Endodermal cell (in vitro differentiated cells): ENCODE measurements around the gene MADD. TPM values are rescaled to one million over a fixed set of nuclear protein-coding genes. Genes with fewer than 3 reads are reported as not detected.

Experiments used
- DNase-seq: peaks from one replicate; pipeline ENCODE4 v3.0.0-alpha.2; 2017
- H3K27ac ChIP-seq: 2 replicates; pipeline ENCODE4 v1.5.1; 2013; ENCODE audit warnings: mild to moderate bottlenecking, low read depth, low read length, moderate library complexity
- H3K27me3 ChIP-seq: 2 replicates; pipeline ENCODE4 v1.6.1; 2013; ENCODE audit warnings: mild to moderate bottlenecking, low read length, moderate library complexity; ENCODE audit not compliant: insufficient read depth, control insufficient read depth, poor library complexity, severe bottlenecking
- H3K36me3 ChIP-seq: 2 replicates; pipeline ENCODE4 v1.7.0; 2013; ENCODE audit warnings: mild to moderate bottlenecking, low read length, moderate library complexity; ENCODE audit not compliant: control insufficient read depth, insufficient read depth
- H3K4me1 ChIP-seq: one replicate; pipeline ENCODE4 v1.7.0; 2013; ENCODE audit warnings: low read length; ENCODE audit not compliant: control insufficient read depth, insufficient read depth
- H3K4me3 ChIP-seq: 2 replicates; pipeline ENCODE4 v1.5.1; 2013; ENCODE audit warnings: mild to moderate bottlenecking, low read length, moderate library complexity
- H3K9ac ChIP-seq: 2 replicates; pipeline ENCODE4 v1.6.1; 2013; ENCODE audit warnings: mild to moderate bottlenecking, low read length, moderate library complexity; ENCODE audit not compliant: poor library complexity, severe bottlenecking; ENCODE audit errors: extremely low read depth
- H3K9me3 ChIP-seq: 2 replicates; pipeline ENCODE4 v1.6.1; 2013; ENCODE audit warnings: mild to moderate bottlenecking, low read length, moderate library complexity; ENCODE audit not compliant: control insufficient read depth
- H3K27ac Mint-ChIP-seq: 2 replicates; pipeline ENCODE4 v1.8.0; 2020; ENCODE audit warnings: mixed read lengths
- H3K27me3 Mint-ChIP-seq: 2 replicates; pipeline ENCODE4 v1.8.0; 2021; ENCODE audit warnings: mild to moderate bottlenecking, mixed read lengths; ENCODE audit not compliant: insufficient read depth
- H3K36me3 Mint-ChIP-seq: 2 replicates; pipeline ENCODE4 v1.8.0; 2020; ENCODE audit warnings: low read depth, mixed read lengths
- H3K4me1 Mint-ChIP-seq: 2 replicates; pipeline ENCODE4 v1.8.0; 2020; ENCODE audit warnings: mixed read lengths
- H3K4me3 Mint-ChIP-seq: 2 replicates; pipeline ENCODE4 v1.8.0; 2020; ENCODE audit warnings: mild to moderate bottlenecking, moderate library complexity, mixed read lengths
- H3K9me3 Mint-ChIP-seq: 2 replicates; pipeline ENCODE4 v1.8.0; 2020; ENCODE audit warnings: mild to moderate bottlenecking, mixed read lengths
- WGBS, 2 experiments: methylation state at CpG; one replicate each; pipeline versions ENCODE4 v1.1.5 to v1.1.7; 2013; ENCODE audit warnings: missing lambda C conversion rate in 2 of 2, mixed read lengths in 1 of 2; ENCODE audit not compliant: insufficient coverage in 1 of 2, insufficient read length in 1 of 2; 5-methylcytosine and 5-hydroxymethylcytosine counted together
- total RNA-seq, 2 donors: library from RNA; stranded (reverse); fragmentation: NEBNext Ultra II Directional in 1 of 2; extraction: Animal tissue kit (Norgen Biotek cat#: 25700) in 1 of 2; gene quantifications; 2 replicates in 1 of 2; 3 replicates in 1 of 2; pipeline ENCODE4 v1.2.1, GENCODE V29; 2021
- TF ChIP-seq, protein P1 (sequence below): fragments of 200-600 bp; sonication (generic); conservative IDR thresholded peaks from 2 replicates; pipeline ENCODE4 v1.5.0; 2021; ENCODE audit warnings: antibody characterized with exemption, mild to moderate bottlenecking

Gene MADD
- total RNA-seq, 2 donors from 2014 or later: 30.2 to 36.0 TPM

DNA sequence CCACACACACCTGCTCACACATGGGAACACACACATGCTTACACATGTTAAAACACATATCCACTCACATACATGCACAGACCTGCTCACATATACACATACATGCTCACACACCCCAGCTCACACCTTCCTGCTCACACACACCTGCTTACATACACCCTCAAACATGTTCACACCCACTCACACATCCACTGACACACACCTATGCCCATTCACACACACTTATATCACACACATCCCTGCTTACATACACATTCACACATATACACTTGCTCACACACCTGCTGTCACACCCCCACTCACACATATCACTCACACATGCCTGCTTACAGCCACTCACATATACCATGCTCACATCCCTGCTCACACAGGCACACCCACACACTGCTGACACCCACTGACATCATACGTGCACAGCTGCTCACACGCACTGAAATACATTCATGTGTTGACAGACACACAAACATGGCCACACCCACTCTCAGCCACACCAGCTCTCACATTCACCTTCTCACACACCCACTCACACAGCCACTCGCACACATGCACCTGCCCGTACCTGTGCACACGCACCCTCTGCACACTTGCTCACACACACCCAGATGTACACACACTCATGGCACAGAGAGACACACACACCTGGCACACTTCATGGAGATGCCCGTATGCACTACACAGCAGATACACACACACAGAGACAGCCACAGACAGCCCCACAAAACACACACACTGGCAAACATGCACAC, 88.2 kb downstream of the MADD start:
- Histone ChIP-seq H3K9ac (no peak overlapping the region), H3K36me3 (no peaks in the 10 kb centered on the region), H3K27me3 (no peaks in the 10 kb centered on the region), H3K27ac (no peak overlapping the region), H3K4me1 (no peaks in the 10 kb centered on the region), H3K4me3 (no peak overlapping the region), H3K9me3 (peaks cover 9% of the 10 kb centered on the region)
- Mint-ChIP-seq H3K4me3 (no peak overlapping the region), H3K27me3 (no peaks in the 10 kb centered on the region), H3K27ac (no peak overlapping the region), H3K4me1 (peaks cover 8% of the 10 kb centered on the region), H3K36me3 (no peaks in the 10 kb centered on the region), H3K9me3 (no peaks in the 10 kb centered on the region)
- no peak for DNase-seq
- 96 to 100% methylated on average over 1 to 6 of the region's 6 CpGs for WGBS, 2 experiments
- TF ChIP-seq, protein P1, sequence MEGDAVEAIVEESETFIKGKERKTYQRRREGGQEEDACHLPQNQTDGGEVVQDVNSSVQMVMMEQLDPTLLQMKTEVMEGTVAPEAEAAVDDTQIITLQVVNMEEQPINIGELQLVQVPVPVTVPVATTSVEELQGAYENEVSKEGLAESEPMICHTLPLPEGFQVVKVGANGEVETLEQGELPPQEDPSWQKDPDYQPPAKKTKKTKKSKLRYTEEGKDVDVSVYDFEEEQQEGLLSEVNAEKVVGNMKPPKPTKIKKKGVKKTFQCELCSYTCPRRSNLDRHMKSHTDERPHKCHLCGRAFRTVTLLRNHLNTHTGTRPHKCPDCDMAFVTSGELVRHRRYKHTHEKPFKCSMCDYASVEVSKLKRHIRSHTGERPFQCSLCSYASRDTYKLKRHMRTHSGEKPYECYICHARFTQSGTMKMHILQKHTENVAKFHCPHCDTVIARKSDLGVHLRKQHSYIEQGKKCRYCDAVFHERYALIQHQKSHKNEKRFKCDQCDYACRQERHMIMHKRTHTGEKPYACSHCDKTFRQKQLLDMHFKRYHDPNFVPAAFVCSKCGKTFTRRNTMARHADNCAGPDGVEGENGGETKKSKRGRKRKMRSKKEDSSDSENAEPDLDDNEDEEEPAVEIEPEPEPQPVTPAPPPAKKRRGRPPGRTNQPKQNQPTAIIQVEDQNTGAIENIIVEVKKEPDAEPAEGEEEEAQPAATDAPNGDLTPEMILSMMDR: no peak

DNA sequence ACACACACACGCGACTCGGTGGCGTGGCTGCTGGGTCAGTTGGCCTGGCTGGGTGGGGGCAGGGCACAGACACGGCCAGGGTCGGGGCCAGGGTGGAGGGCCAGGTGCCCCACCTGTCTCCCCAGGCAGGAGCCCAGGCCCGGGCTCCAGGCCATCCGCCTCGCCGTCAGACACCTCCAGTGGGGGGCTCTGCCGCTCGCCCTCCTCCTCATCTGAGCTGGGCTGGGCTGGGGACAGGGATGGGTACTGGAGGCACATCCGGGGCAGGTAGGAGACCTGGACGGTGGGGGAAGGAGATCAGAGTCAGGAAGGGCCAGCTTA, 88.8 kb downstream of the MADD start:
- no peak overlapping the region for H3K9ac ChIP-seq
- Mint-ChIP-seq H3K36me3 (no peaks in the 10 kb centered on the region), H3K27me3 (no peaks in the 10 kb centered on the region), H3K9me3 (no peaks in the 10 kb centered on the region), H3K4me3 (no peak overlapping the region), H3K4me1 (peaks cover 8% of the 10 kb centered on the region), H3K27ac (no peak overlapping the region)
- H3K9me3 ChIP-seq: peaks cover 9% of the 10 kb centered on the region
- no peaks in the 10 kb centered on the region for H3K36me3 ChIP-seq
- peak; percentile 42 for DNase-seq
- H3K27ac ChIP-seq: no peak overlapping the region
- H3K27me3 ChIP-seq: no peaks in the 10 kb centered on the region
- H3K4me1 ChIP-seq: no peaks in the 10 kb centered on the region
- H3K4me3 ChIP-seq: no peak overlapping the region
- WGBS, 2 experiments: 94 to 95% methylated on average over 4 to 14 of the region's 14 CpGs
- TF ChIP-seq, protein P1: no peak

DNA sequence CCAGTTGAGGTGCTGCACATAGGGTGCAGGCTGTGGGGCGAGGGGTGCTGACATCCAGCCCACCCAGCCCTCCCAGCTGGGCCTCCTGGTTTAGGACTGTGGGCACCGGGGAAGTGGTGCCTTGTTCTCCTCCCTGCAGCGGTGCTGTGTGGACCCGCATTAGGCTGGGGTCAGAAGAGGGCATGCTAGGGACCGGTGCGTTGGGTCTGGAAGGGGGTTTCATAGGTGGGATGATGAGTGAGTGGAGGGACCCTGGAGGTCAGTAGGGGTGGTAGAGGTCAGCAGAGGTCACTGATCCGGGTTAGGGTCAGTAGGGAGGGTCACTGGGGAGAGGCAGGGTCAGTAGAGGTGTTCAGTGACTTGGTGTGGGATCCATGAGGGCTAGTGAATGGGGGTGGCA, 89.2 kb downstream of the MADD start:
- no peak overlapping the region for H3K9ac ChIP-seq
- TF ChIP-seq, protein P1: no peak
- H3K36me3 Mint-ChIP-seq: no peaks in the 10 kb centered on the region
- H3K4me3 Mint-ChIP-seq: no peak overlapping the region
- WGBS, 2 experiments: 88 to 94% methylated on average over 4 to 7 of the region's 7 CpGs
- H3K36me3 ChIP-seq: no peaks in the 10 kb centered on the region
- no peaks in the 10 kb centered on the region for H3K9me3 Mint-ChIP-seq
- H3K27ac ChIP-seq: no peak overlapping the region
- H3K4me1 ChIP-seq: no peaks in the 10 kb centered on the region
- DNase-seq: no peak
- no peak overlapping the region for H3K4me3 ChIP-seq
- no peaks in the 10 kb centered on the region for H3K27me3 ChIP-seq
- H3K4me1 Mint-ChIP-seq: peaks cover 5% of the 10 kb centered on the region
- H3K9me3 ChIP-seq: peaks cover 9% of the 10 kb centered on the region
- peak overlapping the region; percentile 7 for H3K27ac Mint-ChIP-seq
- H3K27me3 Mint-ChIP-seq: no peaks in the 10 kb centered on the region
